ENCODE data around the gene SAPCD1.
"Not testable (repeated sequence)": the region's sequence is repeated elsewhere in the genome, so short reads cannot be mapped to it uniquely, and the experiment has no call there.

Gene SAPCD1

DNA sequence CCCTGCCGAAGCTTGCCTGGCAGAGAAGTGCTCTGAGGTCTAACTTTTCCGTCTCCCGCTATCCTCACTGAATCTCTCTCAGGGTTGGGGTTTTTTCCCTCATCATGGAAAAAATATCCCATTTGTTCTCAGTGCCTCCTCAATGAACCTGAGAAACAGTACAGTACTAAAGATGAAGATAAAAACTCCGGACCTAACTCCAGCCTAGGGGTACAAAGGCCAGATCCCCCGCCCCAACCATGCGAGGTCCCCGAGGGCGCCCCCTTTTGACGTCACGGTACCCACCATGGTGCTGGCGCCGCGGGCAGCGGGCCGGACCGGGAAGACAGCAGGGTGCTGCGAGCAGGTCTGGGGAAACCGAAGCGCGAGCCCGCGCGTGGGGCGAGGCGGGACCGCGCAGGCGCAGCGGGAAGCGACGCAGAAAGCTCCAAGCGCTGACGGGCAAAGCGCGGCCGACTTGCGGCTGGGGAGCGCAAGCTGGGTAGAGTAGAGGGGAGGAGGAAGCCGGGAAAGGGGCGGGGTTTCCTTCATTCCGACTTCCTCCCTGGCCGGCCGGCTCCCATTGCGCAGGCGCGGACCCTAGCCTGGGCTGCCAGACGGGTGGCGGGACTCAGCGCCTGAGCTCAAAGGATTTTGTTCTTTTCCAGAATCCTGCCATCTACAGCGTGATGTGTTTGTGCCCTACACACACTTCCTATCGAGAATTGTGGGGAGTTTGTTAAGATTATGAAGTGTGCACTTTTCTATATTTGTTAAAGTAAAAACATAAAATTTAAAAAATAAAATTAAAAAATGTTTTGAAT is 44.2 kb downstream of the SAPCD1 start, which contains the start of gene LSM2:
LSM2 (minus strand) TSS at position 497 of the 803 bp plus-strand sequence; CDS start at position 288, 209 bp downstream.
- TF ChIP-seq, protein P1, sequence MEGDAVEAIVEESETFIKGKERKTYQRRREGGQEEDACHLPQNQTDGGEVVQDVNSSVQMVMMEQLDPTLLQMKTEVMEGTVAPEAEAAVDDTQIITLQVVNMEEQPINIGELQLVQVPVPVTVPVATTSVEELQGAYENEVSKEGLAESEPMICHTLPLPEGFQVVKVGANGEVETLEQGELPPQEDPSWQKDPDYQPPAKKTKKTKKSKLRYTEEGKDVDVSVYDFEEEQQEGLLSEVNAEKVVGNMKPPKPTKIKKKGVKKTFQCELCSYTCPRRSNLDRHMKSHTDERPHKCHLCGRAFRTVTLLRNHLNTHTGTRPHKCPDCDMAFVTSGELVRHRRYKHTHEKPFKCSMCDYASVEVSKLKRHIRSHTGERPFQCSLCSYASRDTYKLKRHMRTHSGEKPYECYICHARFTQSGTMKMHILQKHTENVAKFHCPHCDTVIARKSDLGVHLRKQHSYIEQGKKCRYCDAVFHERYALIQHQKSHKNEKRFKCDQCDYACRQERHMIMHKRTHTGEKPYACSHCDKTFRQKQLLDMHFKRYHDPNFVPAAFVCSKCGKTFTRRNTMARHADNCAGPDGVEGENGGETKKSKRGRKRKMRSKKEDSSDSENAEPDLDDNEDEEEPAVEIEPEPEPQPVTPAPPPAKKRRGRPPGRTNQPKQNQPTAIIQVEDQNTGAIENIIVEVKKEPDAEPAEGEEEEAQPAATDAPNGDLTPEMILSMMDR (IDR thresholded peaks at IDR 0.05; ENCODE audit: insufficient read depth, low read depth, low read length, missing control alignments) = peak; percentile 2
- peak within 1 kb of the TSS; percentile 83 for H3K4me3 ChIP-seq (ENCODE audit: low read length)
- peak; percentile 96 for DNase-seq (ENCODE audit: low read depth)

DNA sequence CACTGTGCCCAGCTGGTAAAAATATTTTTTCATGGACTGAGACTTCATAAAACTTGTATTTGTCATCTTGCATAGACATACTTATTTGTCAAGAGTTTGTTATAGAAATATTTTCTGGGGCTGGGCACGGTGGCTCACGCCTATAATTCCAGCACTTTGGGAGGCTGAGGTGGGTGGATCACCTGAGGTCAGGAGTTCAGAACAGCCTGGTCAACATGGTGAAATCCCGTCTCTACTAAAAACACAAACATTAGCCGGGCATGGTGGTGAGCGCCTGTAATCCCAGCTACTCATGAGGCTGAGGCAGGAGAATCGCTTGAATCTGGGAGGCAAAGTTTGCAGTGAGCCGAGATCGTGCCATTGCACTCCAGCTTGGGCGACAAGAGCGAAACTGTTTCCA is 46.1 kb downstream of the SAPCD1 start:
- H3K4me3 ChIP-seq (ENCODE audit: low read length); DNase-seq (ENCODE audit: low read depth): not testable (repeated sequence)

DNA sequence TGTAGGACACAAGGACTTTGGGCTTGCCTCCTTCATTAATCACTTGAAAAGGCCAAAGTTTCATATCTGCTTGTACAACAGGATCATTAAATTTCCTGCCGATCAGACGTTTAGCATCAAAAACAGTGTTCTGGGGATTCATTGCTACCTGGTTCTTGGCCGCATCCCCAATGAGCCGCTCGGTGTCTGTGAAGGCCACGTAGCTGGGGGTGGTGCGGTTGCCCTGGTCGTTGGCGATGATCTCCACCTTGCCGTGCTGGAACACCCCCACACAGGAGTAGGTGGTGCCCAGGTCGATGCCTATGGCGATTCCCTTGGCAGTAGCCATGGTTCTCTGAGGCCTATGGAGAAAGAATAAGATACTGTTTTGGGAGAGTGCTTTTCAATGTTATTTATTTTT is 49.2 kb downstream of the SAPCD1 start:
- no peak overlapping the region for H3K4me3 ChIP-seq (ENCODE audit: low read length)
- TF ChIP-seq, protein P1 (IDR thresholded peaks at IDR 0.05; ENCODE audit: insufficient read depth, low read depth, low read length, missing control alignments) = no peak
- no peak for DNase-seq (ENCODE audit: low read depth)

DNA sequence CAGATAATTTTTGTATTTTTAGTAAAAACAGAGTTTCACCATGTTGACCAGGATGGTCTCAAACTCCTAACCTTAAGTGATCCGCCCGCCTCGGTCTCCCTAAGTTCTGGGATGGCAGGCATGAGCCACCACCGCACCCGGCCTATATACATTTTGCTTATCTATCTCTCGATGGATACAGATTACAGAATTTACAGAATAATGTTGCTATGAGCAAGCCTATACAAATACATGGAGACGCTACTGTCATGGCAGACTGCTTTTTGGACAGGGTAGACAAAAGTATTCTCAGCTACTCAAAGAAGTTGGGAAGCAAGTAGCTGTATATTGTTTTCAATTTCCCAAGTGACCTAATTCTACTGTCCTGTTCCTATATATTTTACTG is 51.0 kb downstream of the SAPCD1 start:
- DNase-seq (ENCODE audit: low read depth) = no peak
- TF ChIP-seq, protein P1 (IDR thresholded peaks at IDR 0.05; ENCODE audit: insufficient read depth, low read depth, low read length, missing control alignments) = no peak
- H3K4me3 ChIP-seq (ENCODE audit: low read length) = no peak overlapping the region
